Right forelimb (tissue), 1 donor: ENCODE measurements around the gene USP34.

Experiments used
- DNase-seq: peaks from one replicate; pipeline ENCODE4 v3.0.0-alpha.2; 2018

Gene USP34

DNA sequence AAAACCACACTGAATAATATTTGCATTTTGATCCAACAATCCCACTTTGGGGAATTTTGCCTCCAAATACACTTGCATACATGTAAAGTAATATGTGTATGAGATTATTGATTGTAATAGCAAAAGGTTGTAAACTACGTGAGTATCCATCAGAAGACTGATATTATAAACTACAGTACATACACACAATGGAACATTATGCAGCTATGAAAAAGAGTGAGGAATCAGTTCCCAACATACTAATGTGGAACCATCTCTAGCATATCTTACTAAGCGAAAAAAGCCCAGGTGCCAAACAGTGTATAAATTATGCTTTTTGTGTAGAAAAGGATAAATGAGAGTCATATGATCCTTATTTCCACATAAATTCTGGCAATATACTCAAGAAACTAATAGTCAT, 324.9 kb downstream of the USP34 start:
- DNase-seq: no peak

DNA sequence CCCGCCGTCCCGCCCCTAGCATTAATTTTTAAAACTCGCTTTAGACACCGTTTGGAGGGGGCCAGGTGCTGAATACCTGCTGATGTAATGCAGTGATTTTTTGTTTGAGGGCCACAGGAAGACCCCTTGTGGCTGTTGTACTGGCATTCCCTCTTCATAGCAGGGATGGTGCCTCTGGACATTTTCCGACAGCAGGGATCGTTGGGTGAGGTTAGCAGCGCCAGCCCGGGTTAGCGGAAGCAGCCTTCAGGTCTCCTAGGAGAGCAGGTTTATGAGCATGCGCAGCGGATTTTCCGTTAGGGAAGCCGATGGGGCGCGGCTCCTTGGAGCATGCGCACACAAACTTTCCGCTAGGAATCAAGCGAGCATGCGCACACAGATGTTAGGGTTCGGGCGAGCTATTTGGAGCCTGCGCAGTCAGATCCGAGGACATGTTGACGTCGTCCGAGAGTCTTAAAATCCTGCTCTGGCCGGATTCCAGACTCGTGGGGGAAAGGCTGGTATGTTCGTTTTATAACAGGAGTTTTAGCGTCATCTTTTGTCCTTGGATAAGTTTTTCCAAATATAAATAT, 326.1 kb downstream of the USP34 start:
- peak; percentile 98 for DNase-seq

DNA sequence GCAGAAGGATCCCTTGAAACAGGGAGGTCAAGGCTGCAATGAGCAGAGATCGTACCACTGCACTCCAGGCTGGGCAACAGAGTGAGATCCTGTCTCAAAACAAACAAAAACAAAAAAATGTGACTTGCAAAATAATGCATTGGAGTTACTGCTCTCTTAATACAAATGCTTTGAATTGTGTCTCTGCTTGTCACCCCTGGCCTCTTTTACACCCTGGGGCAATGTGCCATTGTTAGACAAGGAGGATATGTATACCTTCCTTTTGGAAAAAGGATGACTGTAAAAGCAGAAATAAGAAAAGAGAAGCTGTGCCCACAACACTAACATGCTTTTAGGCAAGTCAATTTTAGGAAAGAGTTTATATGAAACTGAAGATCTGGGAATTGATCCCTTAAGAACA, 329.7 kb downstream of the USP34 start:
- no peak for DNase-seq

- DNase-seq: no peak
Observed at GRCh38 chr2:61138859-61139258, 332.0 kb downstream of the USP34 start.
